D341Med (cell line): Measurements from ENCODE around the gene PANK4.

Experiments used
- DNase-seq: peaks from one replicate; pipeline ENCODE4 v3.0.0; 2012; ENCODE audit warnings: low spot score

The PANK4 gene

DNA sequence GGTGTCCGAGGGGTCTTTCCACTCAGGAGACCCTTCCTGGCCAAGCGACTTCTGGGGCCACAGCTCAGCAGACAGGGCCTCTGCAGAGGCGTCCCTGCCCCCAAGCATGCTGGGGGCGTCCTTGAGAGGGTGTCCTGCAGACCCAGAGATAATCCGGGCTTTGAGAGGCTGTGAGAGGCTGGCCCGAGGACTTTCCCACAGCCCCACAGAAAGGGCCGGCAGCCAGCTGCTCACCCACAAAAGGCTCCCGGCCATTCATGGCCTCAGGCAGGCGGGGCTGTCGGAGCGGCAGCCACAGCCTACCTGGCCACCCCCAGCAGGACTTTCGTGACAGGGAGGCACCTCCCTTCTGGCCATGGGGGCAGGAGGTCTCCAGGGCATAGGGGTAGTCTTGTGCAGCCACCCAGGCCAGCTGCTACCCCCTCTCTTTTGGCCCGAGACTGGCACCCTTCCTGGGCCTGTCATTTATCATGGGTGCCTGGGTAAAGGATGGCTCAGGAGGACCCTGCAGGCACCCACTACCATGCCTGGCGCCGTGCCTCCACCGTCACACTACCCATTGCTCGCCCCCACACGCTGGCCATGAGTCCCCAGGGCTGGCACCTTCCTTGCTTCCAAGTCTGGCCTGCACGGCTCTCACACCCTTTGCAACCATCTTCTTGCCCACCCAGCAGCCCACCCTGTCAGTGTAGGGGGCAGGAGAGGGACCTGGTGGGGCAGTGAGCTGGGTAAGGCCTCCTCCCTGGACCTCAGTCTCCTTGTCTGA lies 18.7 kb upstream of the PANK4 start:
- DNase-seq = no peak

DNA sequence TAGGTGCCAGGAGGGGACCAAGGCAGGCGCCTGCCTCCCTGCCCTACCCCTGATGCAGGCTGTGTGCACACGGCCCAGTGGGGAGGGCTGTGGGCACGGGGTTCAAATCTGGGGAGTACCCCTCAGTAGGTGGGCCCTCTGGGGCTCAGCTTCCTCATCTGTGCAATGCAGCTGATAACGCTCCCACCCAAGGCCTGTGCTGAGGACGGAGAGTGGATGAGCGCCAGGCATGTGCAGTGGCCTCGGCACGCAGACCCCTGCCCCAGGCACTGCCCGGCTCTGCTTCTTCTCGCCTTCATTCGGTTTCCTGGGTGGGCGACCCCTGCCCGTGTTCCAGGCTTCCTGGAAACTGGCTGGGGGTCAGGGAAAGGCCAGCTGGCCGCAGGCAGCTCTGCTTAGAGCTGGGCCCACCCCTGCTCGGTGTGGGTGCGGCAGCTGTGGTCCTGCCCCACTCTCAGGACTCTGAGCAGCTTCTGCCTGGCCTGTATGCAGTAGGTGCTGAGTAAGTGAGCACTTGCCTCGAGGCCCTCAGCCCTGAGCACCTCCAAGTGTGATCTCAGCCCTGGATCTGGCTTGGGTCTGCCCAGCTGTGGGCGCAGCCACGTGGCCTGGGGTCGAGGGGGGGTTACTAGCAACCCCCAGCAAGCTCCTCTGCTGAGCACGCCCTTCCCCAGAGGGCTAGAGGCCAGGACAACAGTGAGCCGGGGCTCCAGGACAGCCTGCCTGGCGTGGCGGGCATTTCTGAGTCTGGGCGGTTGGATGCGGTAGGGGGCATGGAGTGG lies 17.9 kb upstream of the PANK4 start:
- no peak for DNase-seq

DNA sequence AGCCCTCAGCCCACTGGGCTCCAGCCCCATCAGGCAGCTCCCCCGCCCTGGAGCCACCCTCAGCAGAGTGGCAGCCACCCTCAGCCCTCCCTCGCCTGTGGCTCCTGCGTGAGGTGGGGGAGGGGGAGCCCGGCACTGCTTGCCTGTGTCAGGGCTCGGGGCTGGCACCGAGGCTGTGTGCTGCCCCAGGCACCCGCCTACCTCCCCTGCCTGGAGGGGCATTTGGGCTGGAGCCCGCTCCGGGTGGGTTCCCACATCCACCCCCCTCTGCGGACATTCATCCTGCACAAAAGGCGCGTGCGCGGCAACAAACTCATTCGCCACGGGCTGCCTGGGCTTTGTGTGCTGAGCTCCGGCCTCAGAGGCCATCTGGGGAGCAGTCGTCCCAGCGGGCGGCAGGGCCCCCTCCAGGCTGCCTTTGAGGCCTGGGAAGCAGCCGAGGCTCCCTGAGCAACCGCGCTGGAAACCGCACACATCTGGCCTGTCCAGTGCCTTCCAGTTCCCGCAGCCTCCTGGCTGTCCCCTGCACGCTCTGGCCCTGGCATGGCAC lies 17.2 kb upstream of the PANK4 start:
- DNase-seq = no peak

DNA sequence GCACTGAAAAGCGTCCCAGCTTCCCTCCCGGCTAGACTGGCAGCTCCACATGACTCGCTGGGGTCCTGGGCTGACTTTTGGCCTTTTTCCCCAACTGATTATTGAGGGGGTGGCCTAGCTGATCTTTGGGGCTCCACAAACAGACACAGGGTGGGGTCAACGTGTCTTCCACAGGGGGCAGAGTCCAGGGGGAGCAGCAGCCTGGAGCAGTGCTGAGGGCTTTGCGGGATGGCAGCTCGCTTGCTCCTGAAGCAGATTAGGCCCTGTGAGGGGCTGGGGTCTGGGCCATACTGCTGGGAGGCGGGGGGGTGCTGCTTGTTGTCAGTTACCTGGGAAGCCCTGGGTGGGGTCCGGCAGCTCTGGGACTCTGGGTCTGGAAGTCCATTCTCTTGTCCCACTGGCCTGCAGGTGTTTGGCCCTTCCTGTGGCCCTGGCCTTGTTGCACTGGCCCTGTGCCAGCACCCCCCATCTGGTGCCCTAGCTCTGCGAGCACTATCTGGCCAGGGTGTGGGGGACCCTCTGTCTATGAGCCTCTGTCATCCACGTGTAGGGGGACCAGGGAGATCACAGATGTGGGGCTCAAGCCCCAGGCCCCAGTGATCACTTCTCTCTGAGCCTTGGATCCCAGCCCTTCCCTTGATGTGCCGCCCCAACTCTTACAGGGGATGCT lies 16.0 kb upstream of the PANK4 start:
- no peak for DNase-seq

DNA sequence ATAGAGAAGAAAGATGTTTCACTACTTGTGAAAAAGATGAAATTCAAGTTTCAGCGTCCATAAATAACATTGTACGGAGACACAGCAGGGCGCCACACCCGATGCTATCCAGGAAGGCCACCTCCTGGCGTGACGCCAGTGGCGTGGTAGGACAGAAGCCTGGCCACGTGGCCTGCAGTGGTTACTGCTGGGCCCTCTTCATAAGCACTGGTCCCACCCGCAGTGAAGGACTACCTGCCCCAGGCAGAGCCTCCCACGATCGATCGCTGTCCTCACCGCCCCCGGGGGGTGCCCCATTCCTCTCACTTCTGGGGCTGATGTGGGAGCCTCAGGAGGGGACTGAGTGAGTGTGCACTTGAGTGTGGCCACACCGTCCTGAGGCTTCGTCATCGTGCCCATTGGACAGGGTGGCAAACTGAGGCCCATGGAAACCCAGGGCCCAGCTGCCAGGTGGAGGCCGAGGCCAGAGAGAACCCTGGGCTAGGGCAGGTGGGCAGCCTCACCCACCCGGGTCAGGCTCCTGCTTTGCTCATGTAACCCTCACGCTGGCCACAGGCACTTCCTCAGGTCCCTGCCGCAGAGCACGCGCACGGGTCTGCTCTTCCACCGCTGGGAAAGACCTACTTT lies 15.3 kb upstream of the PANK4 start:
- no peak for DNase-seq

DNA sequence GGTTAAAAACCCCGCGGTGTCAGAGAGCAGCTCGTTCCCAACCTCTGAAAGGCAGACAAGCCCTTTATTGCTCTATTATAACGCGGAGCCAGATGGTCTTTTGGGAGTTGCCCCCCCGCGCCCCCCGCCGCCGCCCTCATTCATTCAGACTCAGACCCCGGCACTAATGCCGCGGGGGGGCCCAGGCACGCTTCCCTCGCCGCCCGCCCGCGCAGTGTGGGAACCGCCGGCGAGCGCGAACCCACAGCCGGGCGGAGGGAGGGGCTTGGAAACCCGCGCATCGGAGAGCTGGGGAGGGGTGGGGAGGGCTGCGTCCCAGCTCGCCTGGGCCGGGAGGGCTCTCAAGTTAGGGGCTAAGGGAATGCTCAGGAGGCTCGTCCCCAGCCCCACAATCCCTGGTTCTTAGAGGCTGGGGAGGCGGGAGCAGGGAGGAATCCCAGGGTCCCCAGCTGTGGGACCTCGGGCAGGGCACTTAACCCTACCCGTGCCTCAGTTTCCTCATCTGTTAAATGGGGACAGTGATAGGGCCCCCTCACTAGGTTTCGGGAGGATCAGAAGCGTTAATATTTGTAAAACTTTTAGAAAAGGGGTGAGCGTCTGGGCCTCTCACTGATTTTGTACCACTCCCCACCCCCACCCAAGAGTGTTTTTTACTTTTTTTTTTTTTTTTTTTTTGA lies 14.6 kb upstream of the PANK4 start:
- no peak for DNase-seq

DNA sequence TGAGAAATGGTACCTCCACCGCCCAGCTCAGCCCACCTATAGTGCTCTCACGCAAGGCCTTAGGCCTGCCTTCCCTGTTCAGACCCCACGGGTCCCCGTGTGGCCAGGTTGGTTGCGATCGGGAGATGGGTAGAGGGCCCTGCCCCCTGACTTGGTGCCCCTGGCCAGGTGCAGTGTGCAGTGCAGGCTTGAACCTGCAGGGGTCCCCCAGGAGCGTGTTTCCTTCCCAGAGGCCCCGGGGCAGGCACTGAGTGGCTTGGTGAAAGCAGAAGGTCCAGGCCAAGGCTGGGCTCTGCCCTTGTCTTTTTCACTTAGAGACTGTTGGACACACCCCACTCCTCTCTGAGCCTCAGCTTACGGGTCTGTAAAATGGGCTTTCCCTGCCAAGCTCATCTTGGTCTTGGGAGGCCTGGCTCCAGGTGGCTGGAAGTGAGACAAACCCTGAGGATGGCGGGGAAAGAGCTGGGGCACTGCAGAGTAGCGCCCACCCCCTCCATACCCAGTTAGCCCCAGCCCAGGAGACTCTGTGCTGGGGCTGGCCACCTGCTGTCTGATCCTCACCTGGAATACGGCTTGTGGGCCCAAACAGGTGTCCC lies 13.0 kb upstream of the PANK4 start:
- no peak for DNase-seq

DNA sequence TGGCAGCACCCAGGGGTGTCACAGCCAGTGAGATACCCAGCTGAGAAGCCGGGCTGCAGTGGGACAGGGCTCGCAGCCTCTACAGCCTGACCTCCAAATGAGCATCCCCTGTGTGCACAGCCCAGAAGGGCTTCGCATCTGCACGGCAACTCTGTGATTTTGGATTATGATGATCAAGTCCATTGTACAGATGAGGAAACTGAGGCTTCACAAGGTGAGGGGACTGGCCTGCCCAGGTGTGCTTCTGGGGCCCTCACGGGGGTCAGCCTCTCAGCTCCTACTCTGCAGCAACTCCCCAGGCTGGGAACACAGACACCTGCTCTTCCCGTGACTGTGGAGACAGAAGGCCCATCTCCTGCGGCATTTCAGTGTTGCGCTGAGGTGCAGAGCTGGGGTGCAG lies 12.5 kb upstream of the PANK4 start:
- no peak for DNase-seq

DNA sequence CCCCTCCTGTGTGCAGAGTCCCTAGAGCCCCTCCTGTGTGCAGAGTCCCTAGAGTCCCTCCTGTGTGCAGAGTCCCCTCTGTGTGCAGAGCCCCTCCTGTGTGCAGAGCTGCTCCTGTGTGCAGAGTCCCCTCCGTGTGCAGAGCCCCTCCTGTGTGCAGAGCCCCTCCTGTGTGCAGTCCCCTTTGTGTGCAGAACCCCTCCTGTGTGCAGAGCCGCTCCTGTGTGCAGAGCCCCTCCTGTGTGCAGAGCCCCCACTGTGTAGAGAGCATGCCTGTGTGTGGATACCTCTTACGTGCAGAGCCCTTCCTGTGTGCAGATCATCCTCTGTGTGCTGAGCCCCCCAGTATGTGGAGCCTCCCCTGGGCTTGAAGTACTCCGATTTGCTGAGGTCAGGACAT lies 12.0 kb upstream of the PANK4 start:
- DNase-seq = no peak

DNA sequence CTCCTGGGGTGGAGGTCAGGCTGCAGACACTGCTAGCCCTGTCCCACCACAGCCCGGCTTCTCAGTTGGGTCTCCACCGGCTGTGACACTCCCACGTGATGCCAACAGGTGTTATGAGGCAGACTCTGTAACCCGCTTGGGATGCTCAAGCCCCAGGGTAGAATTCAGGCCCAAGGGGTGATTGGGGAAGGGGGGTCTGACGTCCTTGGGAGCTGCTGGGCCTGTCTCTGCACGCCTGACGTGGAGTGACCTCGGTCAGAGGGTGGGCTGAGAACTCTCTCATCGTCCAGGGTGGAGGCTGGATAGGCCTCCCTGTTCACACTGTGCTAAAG lies 11.4 kb upstream of the PANK4 start:
- no peak for DNase-seq

DNA sequence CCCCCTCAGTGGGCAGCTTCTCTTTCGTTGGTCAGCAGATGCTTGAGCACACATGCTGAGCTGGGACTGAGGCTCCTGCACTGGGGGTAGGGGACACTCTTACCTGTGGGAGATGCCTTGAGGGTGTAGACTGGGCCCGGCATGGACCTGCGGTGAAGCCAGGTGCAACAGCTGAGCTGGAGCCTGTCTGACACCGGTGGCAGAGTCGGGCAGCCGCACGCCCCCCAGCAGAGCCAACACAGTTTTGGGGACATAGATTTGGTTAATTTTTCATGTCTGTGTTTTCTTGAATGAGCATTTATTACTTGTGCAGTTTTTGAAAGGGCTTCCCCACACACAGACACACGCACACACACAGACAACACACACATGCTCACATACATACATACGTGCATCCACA lies 9.6 kb upstream of the PANK4 start:
- no peak for DNase-seq

DNA sequence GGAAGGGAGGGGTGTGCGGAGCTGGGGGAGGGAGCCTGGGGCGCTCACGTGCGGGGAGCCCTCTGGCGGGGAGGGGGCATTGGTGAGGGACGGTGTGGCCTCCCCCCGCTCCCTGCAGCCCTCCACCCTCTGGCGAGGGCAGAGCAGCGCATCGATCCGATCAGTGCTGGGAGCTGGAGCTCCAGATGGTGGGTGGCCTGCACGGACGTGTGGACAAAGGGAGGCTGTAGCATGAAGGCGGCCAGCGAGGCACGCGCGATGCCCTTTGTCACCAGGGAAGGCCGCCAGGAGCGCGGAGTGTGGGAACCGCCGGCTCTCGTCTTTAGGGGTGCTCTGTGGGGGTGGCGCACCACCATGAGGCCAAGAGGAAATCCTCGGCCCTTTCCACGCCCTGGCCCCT lies 9.1 kb upstream of the PANK4 start:
- DNase-seq = no peak

DNA sequence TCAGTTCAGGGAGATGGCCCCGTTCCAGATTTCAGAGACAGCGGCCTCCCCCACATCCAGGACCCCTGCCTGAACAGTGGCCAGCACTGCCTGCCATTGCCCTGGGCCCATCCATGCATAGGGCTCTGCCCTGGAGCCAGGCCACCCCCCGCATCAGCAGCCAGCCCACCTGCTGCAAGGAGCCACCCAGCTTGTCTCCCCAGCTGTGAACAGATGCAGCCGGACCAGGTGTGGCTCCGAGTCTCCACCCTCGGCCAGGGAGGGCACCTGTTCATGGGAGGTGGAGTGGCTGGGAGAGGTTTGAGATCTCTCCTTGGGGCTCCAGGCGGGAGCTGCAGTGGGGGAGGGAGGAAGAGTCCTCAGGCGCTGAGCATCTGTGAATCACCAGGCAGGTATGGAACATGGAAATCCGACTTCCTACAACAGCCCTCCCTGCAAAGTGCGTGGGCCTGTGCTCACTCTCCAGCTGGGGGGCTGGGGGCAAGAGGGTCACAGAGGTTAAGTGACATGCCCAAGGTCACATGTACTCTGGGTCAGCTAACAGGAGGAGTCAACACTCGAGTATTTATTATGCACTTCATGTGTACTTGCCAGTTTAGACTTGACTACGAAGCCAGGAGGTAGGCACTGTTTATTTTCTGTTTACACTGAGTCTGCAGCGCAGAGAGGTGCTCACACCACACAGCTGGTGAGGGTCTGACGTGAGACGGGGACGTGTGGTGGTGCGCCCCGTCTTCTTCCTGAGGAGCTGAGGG lies 8.5 kb upstream of the PANK4 start:
- no peak for DNase-seq

DNA sequence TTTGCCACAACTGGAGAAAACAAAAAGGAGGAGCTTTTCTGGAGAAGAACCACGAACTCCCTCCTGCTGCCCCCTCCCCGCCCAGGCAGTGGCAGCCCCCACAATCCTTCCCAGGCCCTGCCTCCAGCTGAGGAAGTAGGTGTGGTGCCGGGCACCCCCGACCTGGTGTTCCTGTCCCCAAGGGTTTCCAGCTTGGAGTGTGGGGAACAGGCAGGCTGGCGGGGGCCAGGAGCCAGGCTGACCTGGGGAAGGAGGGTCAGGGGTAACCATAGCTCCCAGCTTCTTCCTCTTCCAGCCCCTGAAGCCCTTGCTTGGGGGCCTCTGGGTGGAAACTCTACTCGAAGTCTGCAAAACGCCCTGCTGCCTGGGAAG lies 7.9 kb upstream of the PANK4 start:
- DNase-seq = no peak

DNA sequence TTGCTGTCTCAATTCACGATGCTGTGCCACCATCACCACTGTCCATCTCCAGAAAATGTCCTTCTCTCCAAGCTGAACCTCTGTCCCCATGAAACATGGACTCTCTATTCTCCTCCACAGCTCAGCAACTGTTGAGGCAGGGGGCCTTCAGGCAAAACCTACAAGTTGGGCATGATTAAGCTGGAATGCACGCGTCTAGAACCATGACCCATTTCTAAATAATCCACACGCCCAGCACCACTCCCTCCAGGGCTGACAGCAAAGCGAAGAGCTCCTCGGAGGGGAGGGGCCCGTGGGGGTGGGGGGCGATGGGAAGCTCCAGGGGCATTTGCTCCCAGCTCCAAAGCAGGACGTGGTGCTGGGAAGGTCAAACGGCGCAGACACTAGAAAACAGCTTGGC lies 7.0 kb upstream of the PANK4 start:
- DNase-seq = no peak

DNA sequence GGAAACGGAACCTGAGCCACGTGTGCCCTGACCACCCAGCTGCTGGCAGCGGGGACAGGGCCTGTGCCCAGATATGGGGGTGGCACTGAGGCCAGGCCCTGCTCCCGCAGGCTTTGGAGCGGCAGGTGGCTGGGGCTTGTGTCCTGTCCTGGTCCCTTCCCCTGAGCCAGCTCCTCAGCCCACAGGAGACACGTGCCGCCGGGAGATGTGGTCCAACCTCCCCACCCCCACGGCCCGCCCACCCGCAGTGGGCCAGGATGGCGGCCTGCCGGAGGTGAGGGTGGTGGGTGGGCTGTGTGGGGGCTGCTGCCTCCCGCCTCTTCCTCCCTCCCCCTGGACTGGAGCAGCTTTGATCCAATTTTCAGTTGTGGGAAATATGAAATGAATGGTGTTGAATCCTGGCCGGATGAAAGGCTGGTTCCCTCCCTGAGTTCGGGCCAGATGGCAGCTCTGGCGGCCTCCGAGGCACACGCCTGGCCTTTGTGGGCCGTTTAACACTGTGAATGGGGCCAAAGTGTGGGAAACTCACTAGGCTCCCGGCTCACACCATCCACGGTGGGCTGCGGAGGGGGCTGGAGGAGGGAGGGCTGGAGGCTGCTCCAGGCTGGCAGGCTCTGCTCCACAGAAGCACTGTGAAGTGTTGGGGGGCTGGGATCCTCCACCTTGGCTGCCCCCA lies 6.2 kb upstream of the PANK4 start:
- no peak for DNase-seq

DNA sequence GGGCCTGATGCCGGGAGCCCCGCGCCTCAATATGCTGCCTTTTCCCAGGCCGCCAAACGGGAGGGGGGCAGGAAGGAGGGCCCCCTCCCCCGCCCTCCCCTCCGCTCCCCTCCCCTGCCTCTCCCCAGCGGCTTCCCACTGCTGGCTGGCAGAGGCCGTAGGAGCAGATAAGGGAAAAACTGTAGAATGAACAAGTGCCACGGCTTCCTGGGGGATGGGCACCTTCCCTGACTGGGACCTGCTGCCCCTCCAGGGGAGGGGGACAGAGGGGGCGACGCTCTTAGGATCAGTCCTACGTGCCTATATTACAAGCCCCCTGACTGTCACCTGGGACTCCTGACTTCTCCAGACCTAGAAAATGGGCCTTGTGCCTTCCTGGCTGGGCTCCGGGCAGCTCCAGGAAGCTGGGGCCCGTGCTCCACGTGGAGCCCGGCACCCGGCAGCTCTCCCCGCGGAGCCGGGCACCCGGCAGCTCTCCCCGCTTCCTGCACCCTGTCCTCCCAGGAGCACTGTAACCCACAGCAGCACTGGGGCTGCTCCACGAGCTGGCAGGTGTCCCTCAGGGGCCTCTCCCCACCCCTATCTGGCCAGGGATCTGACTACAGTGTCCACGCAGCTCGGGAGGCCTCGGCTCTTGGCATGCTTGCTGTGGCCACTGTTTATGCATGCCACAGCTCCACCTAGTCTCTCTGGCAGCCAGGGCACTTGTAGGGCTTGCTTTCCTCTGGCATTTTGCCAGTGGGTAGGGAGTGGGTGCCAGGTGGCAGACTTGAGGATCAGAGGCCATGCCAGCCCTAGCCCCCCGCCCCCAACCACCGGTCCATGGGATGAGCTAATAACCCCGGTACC lies 4.3 kb upstream of the PANK4 start:
- no peak for DNase-seq

DNA sequence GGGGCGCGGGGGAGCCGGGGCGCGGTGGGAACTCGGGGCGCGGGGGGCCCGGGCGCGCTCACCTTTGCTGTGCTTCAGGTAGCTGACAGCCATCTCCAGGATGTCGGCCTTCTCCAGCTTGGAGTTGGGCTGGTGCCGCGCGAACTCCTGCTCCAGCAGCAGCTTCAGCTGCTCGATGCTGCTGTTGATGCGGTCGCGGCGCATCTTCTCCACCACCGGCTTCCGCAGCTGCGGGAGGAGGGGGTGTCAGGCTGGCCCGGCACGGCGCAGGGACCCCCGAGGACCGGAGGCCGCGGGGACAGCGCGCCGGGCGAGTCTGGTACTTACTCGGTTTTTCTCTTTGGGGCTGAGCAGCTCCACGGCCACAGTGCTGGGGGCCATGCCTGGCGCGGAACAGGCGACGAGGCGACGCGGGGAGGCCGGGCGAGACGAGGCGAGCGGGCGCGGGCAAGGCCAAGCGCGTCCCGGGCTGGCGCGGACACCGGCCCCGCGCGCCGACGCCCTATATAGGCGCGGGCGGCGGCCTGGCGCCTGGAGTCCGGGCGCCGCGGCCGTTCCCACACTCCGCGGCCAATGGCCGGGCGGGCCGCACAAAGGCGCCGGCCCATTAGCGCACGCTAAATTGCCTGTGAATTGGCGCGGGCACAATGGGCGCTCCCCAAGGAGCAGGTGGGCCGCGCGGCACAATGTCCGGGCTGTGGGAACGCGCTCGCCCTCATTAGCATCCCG lies 3.6 kb upstream of the PANK4 start, which contains the start of gene HES5:
TSS of gene HES5 (minus strand) at position 480 of the 729 bp plus-strand sequence. CDS start at position 381, 99 bp downstream.
- no peak for DNase-seq
